Endothelial cell of umbilical vein (primary cell): ENCODE data around the gene DUSP10. TPM values are rescaled to one million over a fixed set of nuclear protein-coding genes. Genes with fewer than 3 reads are reported as not detected.

Experiments
- BruUV-seq: library from RNA; stranded (reverse); fragments of 400-500 nt; replicated peaks from 2 replicates; lab custom pipeline; 2021; lab: Mats Ljungman, UMichigan
- CTCF ChIA-PET: fragments of 300-600, 350-600 bp; sonication (Branson Sonifier 250); formaldehyde crosslinking; loops from one replicate; lab custom pipeline; 2021; ENCODE audit warnings: antibody characterized with exemption, inconsistent platforms; lab: Charles Lee
- POLR2A ChIA-PET: fragments of 300-600, 350-600 bp; sonication (Branson Sonifier 250); formaldehyde crosslinking; loops from one replicate; lab custom pipeline; 2021; ENCODE audit warnings: antibody characterized with exemption, inconsistent platforms; lab: Charles Lee
- DNase-seq: peaks from one replicate; pipeline ENCODE4 v3.0.0-alpha.2; 2011; ENCODE audit warnings: low read depth, low spot score
- FAIRE-seq: peaks from 2 replicates; lab custom pipeline; 2011; peaks lifted over from hg19 to GRCh38; lab: Jason Lieb, UNC
- H2AFZ ChIP-seq: 2 replicates; pipeline ENCODE4 v1.6.0; 2012; ENCODE audit warnings: low read depth, low read length, control low read depth, inconsistent platforms
- H3K27ac ChIP-seq: 2 replicates; pipeline ENCODE4 v1.5.1; 2011; ENCODE audit warnings: low read depth, mild to moderate bottlenecking, control low read depth, low read length, moderate library complexity; ENCODE audit not compliant: insufficient read depth
- H3K27me3 ChIP-seq, 2 experiments: 2 replicates each; pipeline versions ENCODE4 v1.6.0 to v1.6.1; 2011; ENCODE audit warnings: low read length in 2 of 2, mixed read lengths in 1 of 2; ENCODE audit not compliant: control insufficient read depth in 2 of 2, insufficient read depth in 2 of 2
- H3K36me3 ChIP-seq, 2 experiments: 2 replicates in 1 of 2; 3 replicates in 1 of 2; pipeline ENCODE4 v1.5.1; 2011; ENCODE audit warnings: low read length in 2 of 2, mild to moderate bottlenecking in 1 of 2, moderate library complexity in 1 of 2; ENCODE audit not compliant: control insufficient read depth in 2 of 2, insufficient read depth in 2 of 2; ENCODE audit errors: extremely low read depth in 1 of 2
- H3K4me1 ChIP-seq: 3 replicates; pipeline ENCODE4 v1.5.1; 2011; ENCODE audit warnings: mild to moderate bottlenecking, low read length; ENCODE audit not compliant: control insufficient read depth, insufficient read depth; ENCODE audit errors: extremely low read depth
- H3K4me2 ChIP-seq: 2 replicates; pipeline ENCODE4 v1.6.1; 2011; ENCODE audit warnings: low read length, control low read depth, mixed read lengths; ENCODE audit not compliant: insufficient read depth
- H3K4me3 ChIP-seq, 3 experiments: fragments of 200-600 bp in 1 of 3; sonication (generic), shearing (Covaris generic) in 1 of 3; replicated peaks in 1 of 3; 2 replicates each; pipeline ENCODE4 v1.5.1; 2011 to 2016; ENCODE audit warnings: control low read depth in 3 of 3, low read length in 3 of 3, mild to moderate bottlenecking in 2 of 3, inconsistent platforms in 1 of 3, low read depth in 1 of 3, moderate library complexity in 1 of 3; ENCODE audit not compliant: insufficient read depth in 1 of 3
- H3K79me2 ChIP-seq: 2 replicates; pipeline ENCODE4 v1.6.0; 2012; ENCODE audit warnings: low read length, inconsistent platforms; ENCODE audit not compliant: control insufficient read depth, insufficient read depth
- H3K9ac ChIP-seq: replicated peaks from 2 replicates; pipeline ENCODE3; 2011; ENCODE audit warnings: low read length, control low read depth; ENCODE audit not compliant: insufficient read depth; ENCODE audit errors: extremely low read depth
- H3K9me1 ChIP-seq: replicated peaks from 3 replicates; pipeline ENCODE4 v1.6.0; 2011; ENCODE audit warnings: mild to moderate bottlenecking, low read length; ENCODE audit not compliant: control insufficient read depth, insufficient read depth; ENCODE audit errors: extremely low read depth
- H3K9me3 ChIP-seq: replicated peaks from 2 replicates; pipeline ENCODE4 v1.5.1; 2012; ENCODE audit warnings: low read length, inconsistent platforms; ENCODE audit not compliant: control insufficient read depth, insufficient read depth
- H4K20me1 ChIP-seq: replicated peaks from 2 replicates; pipeline ENCODE3; 2011; ENCODE audit warnings: mild to moderate bottlenecking, low read length; ENCODE audit not compliant: control insufficient read depth, insufficient read depth; ENCODE audit errors: extremely low read depth
- EZH2 ChIP-seq: IDR thresholded peaks from 2 replicates; pipeline ENCODE4 v1.6.1; 2012; ENCODE audit warnings: borderline replicate concordance, low read depth, mild to moderate bottlenecking, moderate library complexity, low read length, inconsistent platforms; ENCODE audit not compliant: severe bottlenecking
- FOS ChIP-seq: IDR thresholded peaks from 2 replicates; pipeline ENCODE4 v1.6.1; 2011; ENCODE audit warnings: mild to moderate bottlenecking, low read length, moderate library complexity, borderline replicate concordance; ENCODE audit not compliant: insufficient read depth
- GATA2 ChIP-seq: IDR thresholded peaks from 2 replicates; pipeline ENCODE4 v1.7.0; 2011; ENCODE audit warnings: low read depth, mild to moderate bottlenecking, moderate library complexity, mixed read lengths, low read length; ENCODE audit not compliant: insufficient read length, insufficient read depth
- POLR2A ChIP-seq: IDR thresholded peaks from 2 replicates; pipeline ENCODE4 v1.6.1; 2012; ENCODE audit warnings: low read depth, mild to moderate bottlenecking, control low read depth, low read length
- POLR2AphosphoS5 ChIP-seq: IDR thresholded peaks from 2 replicates; pipeline ENCODE4 v1.6.1; 2012; ENCODE audit warnings: low read depth, mild to moderate bottlenecking, control low read depth, low read length, moderate library complexity; ENCODE audit not compliant: insufficient read depth
- dilution Hi-C: fragments of 300-500 bp; cut with MboI; formaldehyde crosslinking; loops from one replicate; pipeline ENCODE4 v1.15.0; 2019; ENCODE audit warnings: low sequenced_read_pairs; ENCODE audit not compliant: extremely low pct_ligation_motif_present
- intact Hi-C: fragments of 100-400 bp; cut with micrococcal nuclease; formaldehyde crosslinking; loops from one replicate; pipeline ENCODE4 v1.10.0; 2022
- polyA plus RNA-seq, 4 experiments: library from polyadenylated mRNA; depleted of rRNA in 3 of 4; stranded (reverse) in 3 of 4; unstranded in 1 of 4; fragments of >200 nt; gene quantifications; 2 replicates each; pipeline versions ENCODE4 v1.2.1 to v1.2.3, GENCODE V29; 2011 to 2012; ENCODE audit warnings: missing spikeins in 1 of 4
- total RNA-seq: library from RNA; stranded (reverse); gene quantifications from 2 replicates; pipeline ENCODE4 v1.2.3, GENCODE V29; 2021
- TF ChIP-seq, protein P1 (sequence below), 2 donors: IDR thresholded peaks; 1 replicate in 1 of 2; 2 replicates in 1 of 2; pipeline ENCODE4 v1.5.1; 2011; ENCODE audit warnings: low read length in 2 of 2, mild to moderate bottlenecking in 2 of 2, moderate library complexity in 2 of 2, control low read depth in 1 of 2, inconsistent platforms in 1 of 2, low read depth in 1 of 2; ENCODE audit not compliant: insufficient read depth in 1 of 2; ENCODE audit errors: extremely low read depth in 1 of 2
- TF ChIP-seq, protein P2 (sequence below): IDR thresholded peaks from 2 replicates; pipeline ENCODE4 v1.6.1; 2011; ENCODE audit not compliant: insufficient read depth, insufficient read length

DUSP10 gene
- total and polyA plus RNA-seq, 2 donors (not counting 3 experiments of a cell fraction or from before 2014, with no cell fraction given): 1.6 to 1.9 TPM

DNA sequence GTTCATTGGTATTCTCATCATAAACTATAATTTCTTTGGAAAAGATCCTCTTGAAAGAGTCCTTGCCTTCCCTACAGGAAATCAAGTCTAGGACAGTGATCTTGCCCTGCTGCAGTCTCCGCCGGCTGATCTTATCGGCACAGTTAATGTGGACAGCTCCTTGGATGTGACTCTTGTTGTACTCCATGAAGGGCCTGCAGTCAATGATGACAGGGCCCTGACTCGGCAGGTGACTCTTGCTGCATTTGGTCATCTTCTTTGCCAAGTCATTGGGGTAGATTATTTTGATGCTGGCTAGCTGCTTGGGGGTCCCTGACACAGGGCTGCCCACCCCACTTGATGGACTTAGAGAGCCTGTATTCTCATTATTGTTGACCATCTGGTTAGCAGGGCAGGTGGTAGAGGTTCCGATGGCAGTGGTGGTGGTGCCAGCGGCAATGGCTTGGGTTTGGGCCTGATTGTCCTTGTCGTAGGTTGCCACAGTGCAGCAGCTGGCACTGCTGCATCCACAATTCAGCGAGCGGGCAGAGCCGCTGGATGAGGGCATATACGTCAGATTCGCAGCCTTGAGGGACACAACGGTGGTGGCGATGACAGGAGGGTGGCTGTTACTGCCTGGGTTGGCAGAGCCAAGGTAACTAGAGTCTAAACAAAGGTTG lies 2.7 kb downstream of the DUSP10 start:
- Histone ChIP-seq H2AFZ (no peak overlapping the region), H3K27ac (no peak overlapping the region), H3K9ac (no peak overlapping the region), H3K4me2 (no peak overlapping the region), H3K4me1 (peaks cover 13% of the 10 kb centered on the region), H3K9me3 (no peaks in the 10 kb centered on the region), H3K4me3 (no peak overlapping the region), H3K79me2 (no peaks in the 10 kb centered on the region), H4K20me1 (no peaks in the 10 kb centered on the region), H3K9me1 (no peaks in the 10 kb centered on the region), H3K27me3 (peaks cover 7 to 13% of the 10 kb centered on the region in 2 experiments), H3K36me3 (no peaks in the 10 kb centered on the region)
- DNase-seq (no peak), FAIRE-seq (no peak)
- intact Hi-C loops (no loop called here), dilution Hi-C loops (no loop called here)
- ChIA-PET CTCF (interaction anchor here (1.3 kb wide), 1 partner anchor 8 kb away, joined by 5 read pairs; no protein-coding TSS in a partner anchor), POLR2A (interaction anchor here (0.6 kb wide), 1 partner anchor 106 kb away, joined by 3 read pairs; no protein-coding TSS in a partner anchor)
- BruUV-seq: no TSS peak
- TF ChIP-seq, protein P1, sequence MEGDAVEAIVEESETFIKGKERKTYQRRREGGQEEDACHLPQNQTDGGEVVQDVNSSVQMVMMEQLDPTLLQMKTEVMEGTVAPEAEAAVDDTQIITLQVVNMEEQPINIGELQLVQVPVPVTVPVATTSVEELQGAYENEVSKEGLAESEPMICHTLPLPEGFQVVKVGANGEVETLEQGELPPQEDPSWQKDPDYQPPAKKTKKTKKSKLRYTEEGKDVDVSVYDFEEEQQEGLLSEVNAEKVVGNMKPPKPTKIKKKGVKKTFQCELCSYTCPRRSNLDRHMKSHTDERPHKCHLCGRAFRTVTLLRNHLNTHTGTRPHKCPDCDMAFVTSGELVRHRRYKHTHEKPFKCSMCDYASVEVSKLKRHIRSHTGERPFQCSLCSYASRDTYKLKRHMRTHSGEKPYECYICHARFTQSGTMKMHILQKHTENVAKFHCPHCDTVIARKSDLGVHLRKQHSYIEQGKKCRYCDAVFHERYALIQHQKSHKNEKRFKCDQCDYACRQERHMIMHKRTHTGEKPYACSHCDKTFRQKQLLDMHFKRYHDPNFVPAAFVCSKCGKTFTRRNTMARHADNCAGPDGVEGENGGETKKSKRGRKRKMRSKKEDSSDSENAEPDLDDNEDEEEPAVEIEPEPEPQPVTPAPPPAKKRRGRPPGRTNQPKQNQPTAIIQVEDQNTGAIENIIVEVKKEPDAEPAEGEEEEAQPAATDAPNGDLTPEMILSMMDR (IDR thresholded peaks at IDR 0.05; ENCODE audit: extremely low read depth in 1 of 2, insufficient read depth in 1 of 2, low read depth in 1 of 2, low read length in 2 of 2): no peak
- TF ChIP-seq POLR2A (no peak), FOS (no peak), GATA2 (no peak), POLR2AphosphoS5 (no peak), EZH2 (no peak)
- TF ChIP-seq, protein P2, sequence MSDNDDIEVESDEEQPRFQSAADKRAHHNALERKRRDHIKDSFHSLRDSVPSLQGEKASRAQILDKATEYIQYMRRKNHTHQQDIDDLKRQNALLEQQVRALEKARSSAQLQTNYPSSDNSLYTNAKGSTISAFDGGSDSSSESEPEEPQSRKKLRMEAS: no peak
